Neuronal stem cell (in vitro differentiated cells): ENCODE data around the gene SALL2.

ENCODE experiments used
- DNase-seq: peaks from one replicate; pipeline ENCODE4 v3.0.0-alpha.2; 2013; ENCODE audit warnings: low spot score
- H2AFZ ChIP-seq: one replicate; pipeline ENCODE4 v1.6.1; 2013; ENCODE audit warnings: mild to moderate bottlenecking, low read length, inconsistent platforms
- H2AK5ac ChIP-seq: 2 replicates; pipeline ENCODE4 v1.6.1; 2013; ENCODE audit warnings: low read depth, mild to moderate bottlenecking, inconsistent platforms, low read length, moderate library complexity, mixed read lengths
- H2BK120ac ChIP-seq: 2 replicates; pipeline ENCODE4 v1.6.1; 2013; ENCODE audit warnings: low read depth, mild to moderate bottlenecking, inconsistent platforms, low read length, moderate library complexity, mixed read lengths
- H2BK12ac ChIP-seq: one replicate; pipeline ENCODE4 v1.6.1; 2013; ENCODE audit warnings: low read length, inconsistent platforms
- H2BK15ac ChIP-seq: 2 replicates; pipeline ENCODE4 v1.6.1; 2013; ENCODE audit warnings: mild to moderate bottlenecking, low read length, inconsistent platforms, mixed read lengths
- H2BK5ac ChIP-seq: one replicate; pipeline ENCODE4 v1.6.1; 2013; ENCODE audit warnings: inconsistent platforms, mild to moderate bottlenecking, low read length, moderate library complexity
- H3K14ac ChIP-seq: one replicate; pipeline ENCODE4 v1.6.1; 2013; ENCODE audit warnings: low read length, inconsistent platforms
- H3K18ac ChIP-seq: 2 replicates; pipeline ENCODE4 v1.6.1; 2013; ENCODE audit warnings: low read length, inconsistent platforms
- H3K23ac ChIP-seq: 2 replicates; pipeline ENCODE4 v1.6.1; 2013; ENCODE audit warnings: low read depth, mild to moderate bottlenecking, mixed read lengths, low read length, inconsistent platforms; ENCODE audit not compliant: poor library complexity
- H3K27ac ChIP-seq: replicated peaks from 3 replicates; pipeline ENCODE4 v1.5.1; 2013; ENCODE audit warnings: low read length, inconsistent platforms
- H3K27me3 ChIP-seq, 3 experiments: 2 replicates each; pipeline ENCODE4 v1.6.1; 2013; ENCODE audit warnings: low read length in 3 of 3, mild to moderate bottlenecking in 2 of 3, inconsistent platforms in 1 of 3, low read depth in 1 of 3, mixed read lengths in 1 of 3, moderate library complexity in 1 of 3; ENCODE audit not compliant: control insufficient read depth in 3 of 3, insufficient read depth in 3 of 3
- H3K36me3 ChIP-seq, 2 donors: replicated peaks in 1 of 2; 2 replicates each; pipeline ENCODE4 v1.6.1; 2013; ENCODE audit warnings: low read length in 2 of 2; ENCODE audit not compliant: control insufficient read depth in 2 of 2, insufficient read depth in 2 of 2
- H3K4ac ChIP-seq: 2 replicates; pipeline ENCODE4 v1.6.1; 2013; ENCODE audit warnings: inconsistent platforms, mild to moderate bottlenecking, low read length, moderate library complexity
- H3K4me1 ChIP-seq, 2 donors: 1 replicate in 1 of 2; 2 replicates in 1 of 2; pipeline ENCODE4 v1.6.1; 2013; ENCODE audit warnings: low read length in 2 of 2, low read depth in 1 of 2; ENCODE audit not compliant: control insufficient read depth in 2 of 2, insufficient read depth in 1 of 2
- H3K4me2 ChIP-seq: one replicate; pipeline ENCODE4 v1.6.1; 2013; ENCODE audit warnings: mild to moderate bottlenecking, low read length, inconsistent platforms; ENCODE audit not compliant: insufficient read depth, poor library complexity, severe bottlenecking
- H3K4me3 ChIP-seq, 2 donors: 2 replicates each; pipeline ENCODE4 v1.5.1; 2013; ENCODE audit warnings: low read length in 2 of 2, mild to moderate bottlenecking in 2 of 2, inconsistent platforms in 1 of 2, moderate library complexity in 1 of 2
- H3K79me1 ChIP-seq: one replicate; pipeline ENCODE4 v1.6.1; 2013; ENCODE audit warnings: low read depth, mild to moderate bottlenecking, inconsistent platforms, low read length, moderate library complexity
- H3K9ac ChIP-seq: one replicate; pipeline ENCODE4 v1.6.1; 2013; ENCODE audit warnings: mild to moderate bottlenecking, low read depth, low read length, inconsistent platforms; ENCODE audit not compliant: poor library complexity
- H3K9me3 ChIP-seq, 2 donors: replicated peaks in 1 of 2; 2 replicates each; pipeline versions ENCODE3 to v1.6.1; 2013; ENCODE audit warnings: low read length in 2 of 2, mild to moderate bottlenecking in 2 of 2, inconsistent platforms in 1 of 2, low read depth in 1 of 2, mixed read lengths in 1 of 2, moderate library complexity in 1 of 2; ENCODE audit not compliant: control insufficient read depth in 2 of 2, insufficient read depth in 1 of 2
- H4K8ac ChIP-seq: one replicate; pipeline ENCODE4 v1.6.1; 2013; ENCODE audit warnings: low read depth, mild to moderate bottlenecking, inconsistent platforms, low read length, moderate library complexity
- H4K91ac ChIP-seq: one replicate; pipeline ENCODE4 v1.6.1; 2013; ENCODE audit warnings: low read length, low read depth, mild to moderate bottlenecking, inconsistent platforms; ENCODE audit not compliant: poor library complexity
- WGBS, 2 donors: extraction: QIAGEN DNeasy Blood & Tissue Kit; methylation state at CpG; one replicate each; pipeline ENCODE4 v1.1.7; 2013; ENCODE audit warnings: missing lambda C conversion rate in 2 of 2, mixed read lengths in 1 of 2; ENCODE audit not compliant: insufficient read length in 2 of 2, insufficient replicate concordance in 1 of 2; ENCODE audit errors: extremely low coverage in 2 of 2; 5-methylcytosine and 5-hydroxymethylcytosine counted together

SALL2 gene

DNA sequence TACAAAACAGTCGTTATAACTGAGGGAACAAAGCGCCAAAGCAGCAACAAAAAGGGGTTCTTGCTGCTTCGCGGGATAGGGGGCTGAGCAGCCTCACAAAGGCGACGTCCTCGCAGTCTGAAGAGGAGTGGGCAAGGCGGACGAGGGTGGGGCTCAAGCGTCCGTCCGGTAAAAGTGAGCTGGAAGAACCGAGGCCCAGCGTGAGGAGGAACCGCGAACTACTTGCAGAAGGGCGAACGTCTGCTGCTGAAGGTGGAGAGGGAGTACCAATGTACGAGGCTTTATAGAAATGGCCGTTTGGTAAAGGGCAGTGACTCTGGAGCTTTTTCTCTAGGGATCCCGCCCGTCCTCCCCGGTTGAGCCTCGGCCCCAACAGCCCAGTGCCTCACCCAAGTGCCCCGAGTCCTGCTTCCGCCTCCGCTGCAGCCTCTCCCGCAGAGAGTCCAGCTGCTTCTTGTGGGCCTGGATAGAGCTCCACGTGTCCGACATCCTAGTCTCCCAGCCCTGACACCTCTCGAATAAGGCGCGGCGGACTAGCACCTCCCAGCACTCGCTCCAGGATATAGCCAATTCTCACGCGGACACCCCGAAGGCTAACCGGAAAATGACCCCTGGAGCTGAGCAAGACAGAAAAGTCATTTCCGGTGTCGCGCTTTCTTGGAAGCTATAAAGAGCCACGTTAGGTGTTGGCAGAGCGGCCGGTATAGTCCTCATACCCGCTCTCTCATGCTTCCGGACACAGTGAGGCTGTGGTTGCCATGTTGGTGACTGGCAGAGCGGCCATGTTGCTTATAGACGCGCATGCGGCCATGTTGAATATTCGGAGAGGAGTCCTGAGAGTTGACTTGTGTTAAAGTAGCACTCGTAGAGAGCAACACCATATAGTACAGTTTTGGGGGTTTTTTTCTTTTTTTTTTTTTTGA, 15.2 kb downstream of the SALL2 start, which contains the start of gene METTL3:
Gene METTL3, minus strand, starts transcription at position 606 of the 923 bp plus-strand sequence. Its CDS starts 117 bp downstream, at position 489.
- peak within 1 kb of the TSS; percentile 90 for H3K4me3 ChIP-seq
- H3K27ac ChIP-seq: peak within 1 kb of the TSS; percentile 68
- peak within 1 kb of the TSS; percentile 76 for H2BK5ac ChIP-seq
- peak within 1 kb of the TSS; percentile 89 for H3K9ac ChIP-seq
- H2BK15ac ChIP-seq: peak within 1 kb of the TSS; percentile 8
- peak within 1 kb of the TSS; percentile 95 for H3K18ac ChIP-seq
- H3K4me1 ChIP-seq: peaks cover 5 to 9% of the 10 kb centered on the region in 2 donors
- no CpG with 5 or more reads among the region's 53 CpGs for WGBS, 2 donors
- H3K4ac ChIP-seq: no peak within 1 kb of the TSS
- DNase-seq: peak; percentile 92
- peaks cover 3 to 36% of the 10 kb centered on the region in 2 donors for H3K36me3 ChIP-seq
- peaks cover 6% of the 10 kb centered on the region for H3K79me1 ChIP-seq
- no peak within 1 kb of the TSS for H2BK120ac ChIP-seq
- H4K91ac ChIP-seq: peak within 1 kb of the TSS; percentile 34
- H3K27me3 ChIP-seq: no peaks in the 10 kb centered on the region
- peak within 1 kb of the TSS; percentile 83 for H2AFZ ChIP-seq
- H4K8ac ChIP-seq: peak within 1 kb of the TSS; percentile 5
- H3K4me2 ChIP-seq: peak within 1 kb of the TSS; percentile 80
- peak within 1 kb of the TSS; percentile 16 for H2AK5ac ChIP-seq
- no peak within 1 kb of the TSS for H2BK12ac ChIP-seq
- no peak within 1 kb of the TSS for H3K14ac ChIP-seq
- H3K23ac ChIP-seq: no peak within 1 kb of the TSS
- no peaks in the 10 kb centered on the region for H3K9me3 ChIP-seq

DNA sequence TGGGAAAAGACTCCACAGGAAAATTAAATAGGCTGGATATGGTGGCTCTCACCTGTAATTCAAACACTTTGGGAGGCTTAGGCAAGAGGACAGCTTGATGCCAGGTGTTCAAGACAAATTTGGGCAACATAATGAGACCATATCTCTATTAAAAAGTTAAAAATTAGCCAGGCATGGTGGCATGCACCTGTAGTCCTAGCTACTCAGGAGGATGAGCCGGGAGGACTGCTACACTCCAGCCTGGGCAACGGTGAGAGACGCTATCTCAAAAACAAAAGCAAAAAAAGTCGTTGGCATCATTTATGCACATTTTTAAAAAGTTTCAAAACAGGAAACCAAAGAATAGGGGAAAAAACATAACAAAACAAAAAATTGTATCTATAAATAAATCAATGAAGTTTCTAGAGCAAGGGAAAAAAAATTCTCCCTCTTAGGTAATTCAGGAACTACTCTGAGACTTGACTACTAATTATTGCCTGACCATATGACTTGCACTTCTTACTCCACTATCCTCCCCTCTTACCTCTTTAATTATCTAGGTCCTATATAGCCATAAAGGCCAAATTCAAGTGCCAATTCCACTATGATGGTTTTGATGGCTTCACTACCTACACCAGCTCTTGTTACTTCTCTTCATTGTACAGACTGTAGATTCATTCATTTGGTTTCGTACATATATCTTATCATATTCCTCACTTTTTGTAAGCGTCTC, 16.6 kb downstream of the SALL2 start:
- H3K4me1 ChIP-seq: peaks cover 3 to 9% of the 10 kb centered on the region in 2 donors
- H3K14ac ChIP-seq: no peak overlapping the region
- H2BK120ac ChIP-seq: no peak overlapping the region
- H3K79me1 ChIP-seq: peaks cover 6% of the 10 kb centered on the region
- no peak overlapping the region for H2BK12ac ChIP-seq
- H2BK15ac ChIP-seq: no peak overlapping the region
- no peaks in the 10 kb centered on the region for H3K9me3 ChIP-seq
- no peak overlapping the region for H2BK5ac ChIP-seq
- no peak overlapping the region for H3K9ac ChIP-seq
- no peak overlapping the region for H4K91ac ChIP-seq
- H3K27me3 ChIP-seq: no peaks in the 10 kb centered on the region
- H3K36me3 ChIP-seq: peaks cover 3 to 49% of the 10 kb centered on the region in 2 donors
- no peak overlapping the region for H3K27ac ChIP-seq
- no peak overlapping the region for H4K8ac ChIP-seq
- no peak overlapping the region for H3K23ac ChIP-seq
- H2AFZ ChIP-seq: no peak overlapping the region
- H3K4me2 ChIP-seq: no peak overlapping the region
- DNase-seq: no peak
- no peak overlapping the region for H3K4ac ChIP-seq
- peak overlapping the region in 1 of 2 donors; percentile 90 for H3K4me3 ChIP-seq
- no peak overlapping the region for H3K18ac ChIP-seq
- no peak overlapping the region for H2AK5ac ChIP-seq
- WGBS, 2 donors: no CpG with 5 or more reads among the region's 6 CpGs

DNA sequence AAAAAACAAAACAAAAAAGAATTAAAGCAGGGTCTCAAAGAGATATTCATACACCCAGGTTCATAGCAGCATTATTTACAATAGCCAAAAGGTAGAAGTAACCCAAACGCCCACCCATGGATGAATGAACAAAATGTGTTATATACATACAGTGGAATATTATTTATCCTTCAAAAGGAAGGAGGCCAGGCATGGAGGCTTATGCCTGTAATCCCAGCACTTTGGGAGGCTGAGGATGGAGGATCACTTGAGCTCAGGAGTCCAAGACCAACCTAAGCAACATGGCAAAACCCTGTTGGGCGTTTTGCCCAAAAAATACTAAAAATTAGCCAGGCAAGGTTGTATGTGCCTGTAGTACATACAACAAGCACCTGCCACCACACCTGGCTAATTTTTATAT, 19.6 kb downstream of the SALL2 start:
- no peak for DNase-seq
- no peak overlapping the region for H2AK5ac ChIP-seq
- H3K14ac ChIP-seq: no peak overlapping the region
- H3K36me3 ChIP-seq: peaks cover 18 to 79% of the 10 kb centered on the region in 2 donors
- H4K91ac ChIP-seq: no peak overlapping the region
- H3K79me1 ChIP-seq: peaks cover 6% of the 10 kb centered on the region
- H3K4ac ChIP-seq: no peak overlapping the region
- H3K9me3 ChIP-seq: no peaks in the 10 kb centered on the region
- no peak overlapping the region for H2BK15ac ChIP-seq
- no peak overlapping the region for H3K27ac ChIP-seq
- no peak overlapping the region for H3K23ac ChIP-seq
- H3K4me3 ChIP-seq: no peak overlapping the region
- no peak overlapping the region for H3K9ac ChIP-seq
- H3K18ac ChIP-seq: no peak overlapping the region
- WGBS, 2 donors: no CpG with 5 or more reads among the region's 2 CpGs
- no peak overlapping the region for H2BK120ac ChIP-seq
- no peak overlapping the region for H2BK12ac ChIP-seq
- no peak overlapping the region for H2AFZ ChIP-seq
- H2BK5ac ChIP-seq: no peak overlapping the region
- H3K27me3 ChIP-seq: no peaks in the 10 kb centered on the region
- no peak overlapping the region for H4K8ac ChIP-seq
- H3K4me2 ChIP-seq: no peak overlapping the region
- H3K4me1 ChIP-seq: peaks cover 1 to 6% of the 10 kb centered on the region in 2 donors

GRCh38 chr14:21505012-21505553, 21.1 kb downstream of the SALL2 start:
- Histone ChIP-seq H3K23ac (no peak overlapping the region), H3K18ac (no peak overlapping the region), H3K79me1 (peaks cover 1% of the 10 kb centered on the region), H4K91ac (no peak overlapping the region), H2AFZ (no peak overlapping the region), H2BK120ac (no peak overlapping the region), H2BK15ac (no peak overlapping the region), H3K4me3 (no peak overlapping the region), H2AK5ac (no peak overlapping the region), H4K8ac (no peak overlapping the region), H3K4me1 (peaks cover 1 to 4% of the 10 kb centered on the region in 2 donors), H2BK5ac (no peak overlapping the region), H3K36me3 (peaks cover 26 to 94% of the 10 kb centered on the region in 2 donors), H3K4me2 (no peak overlapping the region), H3K27me3 (no peaks in the 10 kb centered on the region), H3K27ac (no peak overlapping the region), H3K9ac (no peak overlapping the region), H3K9me3 (no peaks in the 10 kb centered on the region), H2BK12ac (no peak overlapping the region), H3K14ac (no peak overlapping the region), H3K4ac (no peak overlapping the region)
- DNase-seq: no peak
